Parathyroid adenoma (tissue), 2 donors: ENCODE measurements around the gene IL19.

Source experiments
- H2AFZ ChIP-seq: fragments of 300-600 bp; sonication (generic); one replicate; pipeline ENCODE4 v1.7.0; 2017; ENCODE audit warnings: antibody characterized with exemption, mild to moderate bottlenecking
- H3K27ac ChIP-seq: fragments of 300-600 bp; sonication (generic); one replicate; pipeline ENCODE4 v1.7.0; 2017
- H3K27me3 ChIP-seq: fragments of 300-600 bp; sonication (generic); one replicate; pipeline ENCODE4 v1.7.0; 2017; ENCODE audit warnings: low read length; ENCODE audit not compliant: control insufficient read depth, insufficient read depth
- H3K36me3 ChIP-seq: fragments of 300-600 bp; sonication (generic); one replicate; pipeline ENCODE4 v1.7.0; 2017; ENCODE audit warnings: low read length; ENCODE audit not compliant: control insufficient read depth, insufficient read depth
- H3K4me1 ChIP-seq: fragments of 300-600 bp; sonication (generic); one replicate; pipeline ENCODE4 v1.7.0; 2017; ENCODE audit warnings: control low read depth
- H3K4me2 ChIP-seq: fragments of 300-600 bp; sonication (generic); one replicate; pipeline ENCODE4 v1.7.0; 2017; ENCODE audit warnings: low read length
- H3K4me3 ChIP-seq: fragments of 300-600 bp; sonication (generic); one replicate; pipeline ENCODE4 v1.7.0; 2017; ENCODE audit warnings: low read depth, low read length
- H3K79me2 ChIP-seq: fragments of 300-600 bp; sonication (generic); one replicate; pipeline ENCODE4 v1.7.0; 2017; ENCODE audit warnings: control low read depth
- H3K9ac ChIP-seq: fragments of 300-600 bp; sonication (generic); one replicate; pipeline ENCODE4 v1.7.0; 2017; ENCODE audit warnings: mild to moderate bottlenecking
- H3K9me3 ChIP-seq: fragments of 300-600 bp; sonication (generic); one replicate; pipeline ENCODE4 v1.7.0; 2017; ENCODE audit warnings: low read length; ENCODE audit not compliant: control insufficient read depth
- CTCF ChIP-seq: fragments of 300-600 bp; sonication (generic); IDR thresholded peaks from one replicate; pipeline ENCODE4 v1.7.0; 2017; ENCODE audit warnings: antibody characterized with exemption, mild to moderate bottlenecking
- donor health status: primary hyperparathyroidism.

The IL19 gene

GRCh38 chr1:206785182-206785765 lies 14.7 kb downstream of the IL19 start:
- no peaks in the 10 kb centered on the region for H3K9me3 ChIP-seq
- H3K36me3 ChIP-seq, result no peaks in the 10 kb centered on the region
- H3K4me1 ChIP-seq, result no peaks in the 10 kb centered on the region
- H3K79me2 ChIP-seq, result no peaks in the 10 kb centered on the region
- no peak overlapping the region for H2AFZ ChIP-seq
- H3K27ac ChIP-seq, result no peak overlapping the region
- no peak overlapping the region for H3K9ac ChIP-seq
- no peak overlapping the region for H3K4me2 ChIP-seq
- no peak overlapping the region for H3K4me3 ChIP-seq
- H3K27me3 ChIP-seq, result no peaks in the 10 kb centered on the region
- TF ChIP-seq CTCF, result no peak

GRCh38 chr1:206786212-206786886 lies 15.8 kb downstream of the IL19 start:
- H3K36me3 ChIP-seq, result no peaks in the 10 kb centered on the region
- H3K4me2 ChIP-seq, result no peak overlapping the region
- H2AFZ ChIP-seq, result no peak overlapping the region
- no peaks in the 10 kb centered on the region for H3K9me3 ChIP-seq
- no peaks in the 10 kb centered on the region for H3K27me3 ChIP-seq
- H3K9ac ChIP-seq, result no peak overlapping the region
- H3K79me2 ChIP-seq, result no peaks in the 10 kb centered on the region
- TF ChIP-seq CTCF, result no peak
- H3K4me3 ChIP-seq, result no peak overlapping the region
- H3K4me1 ChIP-seq, result no peaks in the 10 kb centered on the region
- H3K27ac ChIP-seq, result no peak overlapping the region

GRCh38 chr1:206787891-206788290 lies 17.3 kb downstream of the IL19 start:
- H3K27ac ChIP-seq, result no peak overlapping the region
- no peaks in the 10 kb centered on the region for H3K4me1 ChIP-seq
- no peaks in the 10 kb centered on the region for H3K79me2 ChIP-seq
- TF ChIP-seq CTCF, result no peak
- no peaks in the 10 kb centered on the region for H3K9me3 ChIP-seq
- no peak overlapping the region for H3K4me3 ChIP-seq
- H2AFZ ChIP-seq, result no peak overlapping the region
- no peak overlapping the region for H3K9ac ChIP-seq
- no peaks in the 10 kb centered on the region for H3K36me3 ChIP-seq
- H3K27me3 ChIP-seq, result no peaks in the 10 kb centered on the region
- no peak overlapping the region for H3K4me2 ChIP-seq

DNA sequence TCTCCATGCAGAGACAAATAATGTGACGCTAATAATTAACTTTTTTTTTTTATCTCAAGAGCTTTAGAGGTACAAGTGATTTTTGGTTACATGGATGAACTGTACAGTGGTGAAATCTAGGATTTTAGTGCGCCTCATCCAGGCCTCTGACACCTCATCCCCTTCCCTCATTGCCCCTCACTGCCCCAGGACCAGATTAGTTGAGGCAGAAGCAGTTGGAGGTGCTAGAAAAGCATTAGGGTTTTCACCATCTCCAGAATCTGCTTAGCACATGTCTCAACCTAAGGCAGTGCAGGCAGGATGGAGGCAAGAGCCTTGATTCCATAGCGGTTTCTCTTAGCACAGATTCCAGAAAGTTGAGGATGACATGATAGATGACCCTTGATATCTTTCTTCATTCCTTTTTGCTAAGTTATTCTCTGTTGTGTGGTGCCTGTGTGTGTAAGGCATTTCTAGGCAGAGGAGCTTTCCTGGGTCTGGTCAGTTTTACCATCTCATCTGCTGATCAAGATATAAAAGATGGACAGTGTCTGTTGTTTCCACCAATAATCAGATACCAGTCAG lies 18.0 kb downstream of the IL19 start:
- H3K27ac ChIP-seq, result no peak overlapping the region
- H3K4me2 ChIP-seq, result no peak overlapping the region
- no peaks in the 10 kb centered on the region for H3K9me3 ChIP-seq
- no peak overlapping the region for H2AFZ ChIP-seq
- H3K27me3 ChIP-seq, result no peaks in the 10 kb centered on the region
- no peak overlapping the region for H3K9ac ChIP-seq
- no peaks in the 10 kb centered on the region for H3K4me1 ChIP-seq
- H3K36me3 ChIP-seq, result no peaks in the 10 kb centered on the region
- no peaks in the 10 kb centered on the region for H3K79me2 ChIP-seq
- TF ChIP-seq CTCF, result no peak
- no peak overlapping the region for H3K4me3 ChIP-seq
